H7 (cell line): ENCODE measurements around the gene HEXIM2. TPM values are rescaled to one million over a fixed set of nuclear protein-coding genes. Genes with fewer than 3 reads are reported as not detected.

Source experiments
- DNase-seq: peaks from one replicate; pipeline ENCODE4 v3.0.0; 2012
- H3K27me3 ChIP-seq: 2 replicates; pipeline ENCODE4 v1.6.0; 2011; ENCODE audit warnings: mild to moderate bottlenecking, low read length; ENCODE audit not compliant: control insufficient read depth, insufficient read depth
- H3K36me3 ChIP-seq: replicated peaks from 2 replicates; pipeline ENCODE4 v1.5.1; 2011; ENCODE audit warnings: low read length; ENCODE audit not compliant: control insufficient read depth, insufficient read depth
- H3K4me3 ChIP-seq: 2 replicates; pipeline ENCODE4 v1.5.1; 2011; ENCODE audit warnings: low read depth, mild to moderate bottlenecking, control low read depth, low read length, moderate library complexity; ENCODE audit not compliant: insufficient read depth
- total RNA-seq: library from RNA; depleted of rRNA; stranded (reverse); fragments of >200 nt; shearing (Covaris generic); gene quantifications from 2 replicates; pipeline ENCODE4 v1.2.3, GENCODE V29; 2014

Gene HEXIM2
- total RNA-seq, 1 experiment from 2014 or later = 11.5 TPM

- H3K4me3 ChIP-seq = no peak overlapping the region
- no peak for DNase-seq
- H3K36me3 ChIP-seq = no peaks in the 10 kb centered on the region
- H3K27me3 ChIP-seq = no peaks in the 10 kb centered on the region
Observed at GRCh38 chr17:45146166-45146565, 15.5 kb upstream of the HEXIM2 start.

- Histone ChIP-seq H3K36me3 (no peaks in the 10 kb centered on the region), H3K4me3 (no peak overlapping the region), H3K27me3 (no peaks in the 10 kb centered on the region)
- no peak for DNase-seq
Observed at GRCh38 chr17:45146592-45146889, 15.1 kb upstream of the HEXIM2 start.

DNA sequence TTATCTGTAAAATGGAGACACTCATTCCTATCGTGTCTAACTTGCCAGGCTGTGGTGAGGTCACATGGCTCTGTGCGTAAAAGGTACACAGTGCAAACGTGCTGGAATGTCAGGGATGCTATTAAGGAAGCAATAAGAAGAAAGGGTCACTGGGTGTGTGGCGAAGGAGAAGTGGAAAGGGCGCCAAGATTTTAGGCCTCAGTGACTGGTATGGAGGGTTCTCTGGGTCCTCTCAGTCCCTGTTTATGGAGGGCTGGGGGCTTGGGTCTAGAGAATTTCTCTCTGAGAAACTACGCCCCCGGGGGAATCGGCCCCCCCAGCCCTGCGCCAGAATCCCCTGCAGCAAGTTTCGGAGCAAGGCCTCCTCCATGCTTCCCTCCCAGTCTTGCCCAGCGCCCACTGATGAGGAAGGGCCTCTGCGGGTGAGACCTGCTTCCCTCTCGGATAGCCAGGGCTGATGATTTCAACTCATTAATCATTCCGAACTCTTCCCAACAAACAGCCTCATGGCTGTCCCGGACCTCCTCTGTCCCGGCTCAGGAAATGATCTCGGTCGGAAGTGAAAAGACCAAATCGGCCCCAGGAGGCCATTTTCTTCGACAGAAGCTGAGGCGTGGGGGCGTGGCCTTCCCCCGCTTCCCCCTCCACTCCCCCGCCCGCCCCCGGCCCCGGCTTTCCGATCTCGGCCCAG is 14.6 kb upstream of the HEXIM2 start:
- H3K27me3 ChIP-seq = no peaks in the 10 kb centered on the region
- peak overlapping the region; percentile 68 for H3K4me3 ChIP-seq
- peak; percentile 90 for DNase-seq
- no peaks in the 10 kb centered on the region for H3K36me3 ChIP-seq

DNA sequence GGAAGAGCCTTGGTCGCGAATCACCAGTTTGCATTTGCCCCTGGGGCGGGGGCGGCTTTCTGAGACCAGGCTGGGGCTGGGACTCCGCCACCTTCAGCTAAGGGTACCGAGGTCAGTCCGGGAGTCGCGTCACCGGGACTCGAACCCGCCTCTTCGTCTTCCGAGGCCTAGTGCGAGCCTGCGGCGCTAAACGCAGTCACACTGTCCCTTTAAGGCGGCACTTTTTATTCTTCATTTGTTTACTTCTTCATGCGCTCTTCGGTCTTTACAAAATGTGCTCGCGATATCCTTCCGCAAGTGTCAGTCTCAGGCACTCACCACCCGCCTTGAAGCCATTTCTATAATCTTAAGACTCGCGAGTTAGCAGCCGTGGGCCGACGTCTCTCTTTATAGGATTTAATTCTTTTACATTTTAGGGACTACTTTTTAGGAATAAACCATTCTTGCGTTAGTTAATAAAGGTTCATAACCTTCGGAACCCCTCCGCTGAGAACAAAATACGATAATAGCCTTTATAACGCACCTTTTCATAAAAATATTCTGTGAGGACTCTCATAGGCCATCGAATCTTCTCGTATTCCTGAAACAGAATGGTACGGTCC is 14.0 kb upstream of the HEXIM2 start:
- Histone ChIP-seq H3K27me3 (no peaks in the 10 kb centered on the region), H3K36me3 (no peaks in the 10 kb centered on the region), H3K4me3 (peak overlapping the region; percentile 68)
- DNase-seq = no peak

- Histone ChIP-seq H3K4me3 (peak within 1 kb of the TSS; percentile 92), H3K36me3 (no peaks in the 10 kb centered on the region), H3K27me3 (no peaks in the 10 kb centered on the region)
- peak; percentile 98 for DNase-seq
Observed at GRCh38 chr17:45148183-45149036, 13.3 kb upstream of the HEXIM2 start, which contains the start of gene HEXIM1. Gene HEXIM1 (plus strand): TSS chr17:45148475. CDS start chr17:45149191, 716 bp downstream.

DNA sequence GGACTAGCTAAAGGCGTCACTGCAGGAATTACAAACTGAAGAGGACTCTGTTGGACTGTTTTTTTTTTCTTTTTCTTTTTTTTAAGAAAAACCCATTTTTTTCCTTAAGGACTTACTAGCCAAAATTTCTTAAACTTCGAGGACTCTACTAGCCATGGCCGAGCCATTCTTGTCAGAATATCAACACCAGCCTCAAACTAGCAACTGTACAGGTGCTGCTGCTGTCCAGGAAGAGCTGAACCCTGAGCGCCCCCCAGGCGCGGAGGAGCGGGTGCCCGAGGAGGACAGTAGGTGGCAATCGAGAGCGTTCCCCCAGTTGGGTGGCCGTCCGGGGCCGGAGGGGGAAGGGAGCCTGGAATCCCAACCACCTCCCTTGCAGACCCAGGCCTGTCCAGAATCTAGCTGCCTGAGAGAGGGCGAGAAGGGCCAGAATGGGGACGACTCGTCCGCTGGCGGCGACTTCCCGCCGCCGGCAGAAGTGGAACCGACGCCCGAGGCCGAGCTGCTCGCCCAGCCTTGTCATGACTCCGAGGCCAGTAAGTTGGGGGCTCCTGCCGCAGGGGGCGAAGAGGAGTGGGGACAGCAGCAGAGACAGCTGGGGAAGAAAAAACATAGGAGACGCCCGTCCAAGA is 12.5 kb upstream of the HEXIM2 start:
- H3K36me3 ChIP-seq = no peaks in the 10 kb centered on the region
- peak overlapping the region; percentile 92 for H3K4me3 ChIP-seq
- H3K27me3 ChIP-seq = no peaks in the 10 kb centered on the region
- peak; percentile 95 for DNase-seq

DNA sequence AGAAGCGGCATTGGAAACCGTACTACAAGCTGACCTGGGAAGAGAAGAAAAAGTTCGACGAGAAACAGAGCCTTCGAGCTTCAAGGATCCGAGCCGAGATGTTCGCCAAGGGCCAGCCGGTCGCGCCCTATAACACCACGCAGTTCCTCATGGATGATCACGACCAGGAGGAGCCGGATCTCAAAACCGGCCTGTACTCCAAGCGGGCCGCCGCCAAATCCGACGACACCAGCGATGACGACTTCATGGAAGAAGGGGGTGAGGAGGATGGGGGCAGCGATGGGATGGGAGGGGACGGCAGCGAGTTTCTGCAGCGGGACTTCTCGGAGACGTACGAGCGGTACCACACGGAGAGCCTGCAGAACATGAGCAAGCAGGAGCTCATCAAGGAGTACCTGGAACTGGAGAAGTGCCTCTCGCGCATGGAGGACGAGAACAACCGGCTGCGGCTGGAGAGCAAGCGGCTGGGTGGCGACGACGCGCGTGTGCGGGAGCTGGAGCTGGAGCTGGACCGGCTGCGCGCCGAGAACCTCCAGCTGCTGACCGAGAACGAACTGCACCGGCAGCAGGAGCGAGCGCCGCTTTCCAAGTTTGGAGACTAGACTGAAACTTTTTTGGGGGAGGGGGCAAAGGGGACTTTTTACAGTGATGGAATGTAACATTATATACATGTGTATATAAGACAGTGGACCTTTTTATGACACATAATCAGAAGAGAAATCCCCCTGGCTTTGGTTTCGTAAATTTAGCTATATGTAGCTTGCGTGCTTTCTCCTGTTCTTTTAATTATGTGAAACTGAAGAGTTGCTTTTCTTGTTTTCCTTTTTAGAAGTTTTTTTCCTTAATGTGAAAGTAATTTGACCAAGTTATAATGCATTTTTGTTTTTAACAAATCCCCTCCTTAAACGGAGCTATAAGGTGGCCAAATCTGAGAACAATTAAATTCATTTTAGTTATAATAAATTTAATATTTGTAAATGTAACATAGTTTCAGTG is 11.7 kb upstream of the HEXIM2 start:
- H3K4me3 ChIP-seq = peak overlapping the region; percentile 92
- DNase-seq = peak; percentile 63
- H3K36me3 ChIP-seq = no peaks in the 10 kb centered on the region
- H3K27me3 ChIP-seq = no peaks in the 10 kb centered on the region

DNA sequence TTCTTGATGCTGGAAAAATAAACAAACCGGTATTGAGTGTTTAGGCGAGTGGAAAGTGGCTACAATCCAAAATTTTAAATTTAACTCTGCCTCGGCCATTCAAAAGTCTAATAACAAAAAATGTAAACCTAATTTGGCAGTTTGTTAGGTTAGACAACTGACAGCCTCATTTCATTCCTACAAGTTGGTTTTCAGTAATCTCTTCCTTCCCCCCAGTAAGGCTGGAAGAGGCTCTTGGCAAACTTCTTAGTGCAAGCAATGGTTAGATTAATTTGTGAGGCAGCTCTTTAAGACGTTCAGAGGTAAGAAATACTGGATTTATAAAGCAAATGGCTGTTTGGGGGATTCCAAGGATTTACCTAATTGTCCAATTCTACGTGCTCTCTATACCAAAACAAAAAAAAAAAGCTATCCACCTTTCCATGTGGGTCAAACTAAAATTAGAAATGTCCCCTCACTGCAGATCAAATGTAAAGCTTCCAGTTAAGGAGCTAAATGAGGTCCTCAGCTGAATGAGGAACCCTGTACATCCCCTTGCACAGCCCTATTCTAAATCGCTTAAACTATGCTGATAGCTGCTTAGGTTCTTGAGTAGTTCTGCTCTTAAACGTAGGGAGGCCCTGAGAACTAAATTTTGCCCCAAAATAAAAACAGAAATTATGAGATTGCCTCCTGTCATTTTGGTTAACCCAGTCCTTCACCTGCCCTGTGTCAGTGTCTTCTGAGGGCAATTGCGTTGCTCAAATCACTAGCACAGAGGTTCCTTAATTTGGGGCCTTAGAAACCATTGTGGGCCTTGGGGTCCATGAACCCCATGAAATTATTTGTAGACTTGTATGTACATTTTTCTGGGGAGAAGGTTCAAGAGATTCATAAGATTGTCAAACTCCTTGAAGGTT is 10.5 kb upstream of the HEXIM2 start:
- DNase-seq = no peak

DNA sequence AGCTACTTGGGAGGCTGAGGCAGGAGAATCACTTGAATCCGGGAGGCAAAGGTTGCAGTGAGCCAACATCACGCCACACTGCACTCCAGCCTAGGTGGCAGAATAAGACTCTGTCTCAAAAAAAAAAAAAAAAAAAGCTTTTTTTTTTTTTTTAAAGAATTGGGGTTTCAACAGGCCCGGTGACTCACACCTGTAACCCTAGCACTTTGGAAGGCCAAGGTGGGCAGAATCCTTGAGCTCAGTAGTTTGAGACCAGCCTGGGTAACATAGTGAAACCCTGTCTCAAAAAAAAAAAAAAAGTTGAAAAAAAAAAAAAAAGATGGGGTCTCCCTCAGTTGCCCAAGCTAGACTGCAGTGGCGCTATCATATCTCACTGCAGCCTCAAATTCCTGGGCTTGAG is 6.6 kb upstream of the HEXIM2 start:
- Histone ChIP-seq H3K27me3 (no peaks in the 10 kb centered on the region), H3K4me3 (no peak overlapping the region), H3K36me3 (no peaks in the 10 kb centered on the region)
- no peak for DNase-seq

More for the DNA sequence above, 10.5 kb upstream of the HEXIM2 start:
- H3K36me3 ChIP-seq = no peaks in the 10 kb centered on the region
- H3K4me3 ChIP-seq = peak overlapping the region; percentile 92; the same call in 1 of the 2 replicates
- no peaks in the 10 kb centered on the region for H3K27me3 ChIP-seq

GRCh38 chr17:45155483-45155882 is 6.2 kb upstream of the HEXIM2 start:
- DNase-seq = no peak
- H3K4me3 ChIP-seq = no peak overlapping the region
- H3K27me3 ChIP-seq = no peaks in the 10 kb centered on the region
- no peaks in the 10 kb centered on the region for H3K36me3 ChIP-seq

- no peaks in the 10 kb centered on the region for H3K36me3 ChIP-seq
- no peak for DNase-seq
- no peaks in the 10 kb centered on the region for H3K27me3 ChIP-seq
- no peak overlapping the region for H3K4me3 ChIP-seq
Observed at GRCh38 chr17:45156242-45156641, 5.4 kb upstream of the HEXIM2 start.

DNA sequence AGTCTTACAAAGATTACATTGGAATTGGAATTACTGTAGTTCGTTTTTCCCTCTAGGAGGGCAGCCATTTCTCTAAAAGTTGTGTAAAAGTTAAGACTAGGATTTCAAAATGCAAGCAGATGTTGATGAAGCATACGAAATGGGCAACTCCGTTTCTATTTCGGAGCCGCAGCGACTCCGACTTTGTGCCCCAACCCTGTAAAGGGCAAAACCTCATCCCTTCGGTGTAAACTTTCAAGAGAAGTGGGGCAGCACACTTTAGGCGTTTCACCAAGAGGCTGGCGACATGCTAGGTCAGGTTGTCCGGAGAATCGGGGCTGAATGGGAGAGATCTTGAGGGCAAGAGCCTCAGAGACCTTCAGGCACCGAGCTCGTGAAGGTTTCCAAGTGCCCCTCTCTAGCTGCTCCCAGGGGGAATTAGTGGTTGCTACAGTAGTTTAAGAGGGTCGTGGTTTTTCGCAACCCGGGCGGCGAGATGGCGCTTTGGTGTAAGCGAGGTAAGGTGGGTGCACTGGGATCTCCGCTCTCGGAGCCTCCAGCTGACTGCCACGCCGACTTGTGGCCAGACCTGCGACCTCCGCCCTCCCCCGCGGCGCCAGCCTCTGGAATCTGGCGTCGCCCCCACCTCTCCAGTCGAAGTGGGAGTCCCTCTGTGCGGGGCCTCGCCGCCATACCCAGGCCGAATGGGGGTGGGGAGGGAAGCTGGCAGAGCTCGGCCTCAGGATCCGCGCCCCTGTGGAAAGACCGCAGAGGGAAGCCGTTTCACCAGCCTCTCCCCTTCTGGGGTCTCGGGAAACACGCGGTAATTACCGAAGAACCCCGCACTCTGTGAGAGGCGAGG is 1.0 kb upstream of the HEXIM2 start:
- Histone ChIP-seq H3K4me3 (peak overlapping the region; percentile 97), H3K27me3 (no peaks in the 10 kb centered on the region), H3K36me3 (0 out of 2 replicates have a peak, but pooled peaks cover 2% of the 10 kb centered on the region)
- peak; percentile 95 for DNase-seq
